BE2C (cell line): ENCODE results near the gene TSHZ1.

ENCODE experiments used
- DNase-seq: peaks from one replicate; pipeline ENCODE4 v3.0.0-alpha.2; 2020
- H3K27me3 ChIP-seq: fragments of 250-450 bp; sonication (Bioruptor Pico); 2 replicates; pipeline ENCODE4 v1.5.1; 2020; ENCODE audit warnings: mild to moderate bottlenecking
- H3K36me3 ChIP-seq: fragments of 250-450 bp; sonication (Bioruptor Pico); 2 replicates; pipeline ENCODE4 v1.5.1; 2020; ENCODE audit warnings: mild to moderate bottlenecking
- H3K4me1 ChIP-seq: fragments of 250-450 bp; sonication (Bioruptor Pico); 2 replicates; pipeline ENCODE4 v1.5.1; 2020
- H3K4me3 ChIP-seq: 2 replicates; pipeline ENCODE4 v1.5.1; 2011; ENCODE audit warnings: low read depth, low read length
- H3K9me3 ChIP-seq: fragments of 250-450 bp; sonication (Bioruptor Pico); 2 replicates; pipeline ENCODE4 v1.5.1; 2020
- CTCF ChIP-seq: IDR thresholded peaks from 2 replicates; pipeline ENCODE4 v1.5.1; 2012; ENCODE audit warnings: mild to moderate bottlenecking, low read depth, low read length

The TSHZ1 gene

GRCh38 chr18:75234901-75235300 is 24.3 kb downstream of the TSHZ1 start:
- Histone ChIP-seq H3K4me1 (no peaks in the 10 kb centered on the region), H3K4me3 (no peak overlapping the region), H3K9me3 (no peaks in the 10 kb centered on the region), H3K27me3 (no peaks in the 10 kb centered on the region), H3K36me3 (no peaks in the 10 kb centered on the region)
- no peak for DNase-seq
- TF ChIP-seq CTCF = no peak

- H3K4me1 ChIP-seq = no peaks in the 10 kb centered on the region
- DNase-seq = no peak
- no peak overlapping the region for H3K4me3 ChIP-seq
- TF ChIP-seq CTCF = no peak
- H3K36me3 ChIP-seq = no peaks in the 10 kb centered on the region
- no peaks in the 10 kb centered on the region for H3K27me3 ChIP-seq
- no peaks in the 10 kb centered on the region for H3K9me3 ChIP-seq
Observed at GRCh38 chr18:75235896-75236295, 25.3 kb downstream of the TSHZ1 start.

GRCh38 chr18:75238100-75238499 is 27.5 kb downstream of the TSHZ1 start:
- Histone ChIP-seq H3K4me1 (no peaks in the 10 kb centered on the region), H3K4me3 (no peak overlapping the region), H3K27me3 (no peaks in the 10 kb centered on the region), H3K9me3 (no peaks in the 10 kb centered on the region), H3K36me3 (no peaks in the 10 kb centered on the region)
- no peak for DNase-seq
- no peak for TF ChIP-seq CTCF

- no peaks in the 10 kb centered on the region for H3K4me1 ChIP-seq
- H3K36me3 ChIP-seq = no peaks in the 10 kb centered on the region
- no peaks in the 10 kb centered on the region for H3K9me3 ChIP-seq
- H3K27me3 ChIP-seq = no peaks in the 10 kb centered on the region
- TF ChIP-seq CTCF = no peak
- no peak overlapping the region for H3K4me3 ChIP-seq
- no peak for DNase-seq
Observed at GRCh38 chr18:75238786-75239185, 28.2 kb downstream of the TSHZ1 start.

GRCh38 chr18:75240433-75240832 is 29.8 kb downstream of the TSHZ1 start:
- Histone ChIP-seq H3K27me3 (no peaks in the 10 kb centered on the region), H3K4me1 (no peaks in the 10 kb centered on the region), H3K9me3 (no peaks in the 10 kb centered on the region), H3K4me3 (no peak overlapping the region), H3K36me3 (no peaks in the 10 kb centered on the region)
- TF ChIP-seq CTCF = no peak
- no peak for DNase-seq

GRCh38 chr18:75241705-75242104 is 31.1 kb downstream of the TSHZ1 start:
- no peaks in the 10 kb centered on the region for H3K9me3 ChIP-seq
- H3K27me3 ChIP-seq = no peaks in the 10 kb centered on the region
- no peak for DNase-seq
- H3K4me1 ChIP-seq = peaks cover 5% of the 10 kb centered on the region; the same call in 1 of the 2 replicates
- no peak overlapping the region for H3K4me3 ChIP-seq
- no peak for TF ChIP-seq CTCF
- H3K36me3 ChIP-seq = no peaks in the 10 kb centered on the region
